ENCODE measurements around the gene CNTN1. TPM values are rescaled to one million over a fixed set of nuclear protein-coding genes. Genes with fewer than 3 reads are reported as not detected.

The CNTN1 gene
- total and polyA plus RNA-seq, 2 of the 8 experiments (the other 6 are each of a cell fraction or from before 2014, with no cell fraction given): 7.2 to 21.8 TPM

DNA sequence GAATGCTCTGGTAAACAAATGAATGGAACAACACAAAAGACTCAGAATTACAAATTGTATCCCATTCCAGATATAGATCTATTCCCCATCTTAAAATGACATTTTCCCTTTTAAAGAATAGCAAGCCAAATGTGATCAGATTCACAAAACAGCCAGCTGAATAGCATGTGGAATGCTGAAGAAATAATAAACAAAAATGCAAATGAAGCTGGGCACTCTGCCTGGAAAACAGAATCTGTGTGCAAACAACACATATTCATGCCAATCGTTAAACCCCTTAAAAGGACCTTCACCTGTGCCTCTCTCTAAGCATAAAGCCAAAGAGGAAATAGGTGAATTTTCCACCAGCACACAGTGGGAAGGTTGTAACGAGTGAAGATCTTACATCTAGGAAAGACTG is 428.0 kb downstream of the CNTN1 start (continued):
- TF ChIP-seq CHD7 (IDR thresholded peaks at IDR 0.05; ENCODE audit: insufficient replicate concordance, low read length): no peak
- no peak for TF ChIP-seq KDM4A (IDR thresholded peaks at IDR 0.05; ENCODE audit: low read depth, low read length, severe bottlenecking)
- TF ChIP-seq ZNF274 (IDR thresholded peaks at IDR 0.05; ENCODE audit: borderline replicate concordance, extremely low read depth, low read length): no peak
- no peak for TF ChIP-seq SIN3A (conservative IDR thresholded peaks at IDR 0.05 in 1 of 2, IDR thresholded peaks at IDR 0.05 in 1 of 2; ENCODE audit: low read depth in 1 of 2, low read length in 2 of 2)
- TF ChIP-seq GABPA (IDR thresholded peaks at IDR 0.05; ENCODE audit: borderline replicate concordance, insufficient read depth, low read length): no peak
- TF ChIP-seq KDM5A (IDR thresholded peaks at IDR 0.05; ENCODE audit: low read length): no peak

Measured in H1 (cell line).